Neutrophil (primary cell): ENCODE results near the gene SCAF11.
"Not testable (repeated sequence)": the region's sequence is repeated elsewhere in the genome, so short reads cannot be mapped to it uniquely, and the experiment has no call there.

Experiments
- H3K27ac ChIP-seq: fragments of 200-600 bp; sonication (generic); 2 replicates; pipeline ENCODE4 v1.5.1; 2016; ENCODE audit warnings: mild to moderate bottlenecking, moderate library complexity
- H3K27me3 ChIP-seq: fragments of 200-600 bp; sonication (generic); 2 replicates; pipeline ENCODE4 v1.6.0; 2016; ENCODE audit warnings: mild to moderate bottlenecking
- H3K36me3 ChIP-seq: fragments of 200-600 bp; sonication (generic); 2 replicates; pipeline ENCODE4 v1.5.1; 2017
- H3K4me1 ChIP-seq, 2 experiments: fragments of 200-600 bp in 1 of 2; sonication (generic) in 1 of 2; 1 replicate in 1 of 2; 2 replicates in 1 of 2; pipeline versions ENCODE4 v1.5.1 to v1.6.1; 2013 to 2016; ENCODE audit warnings: low read depth in 1 of 2, low read length in 1 of 2, mild to moderate bottlenecking in 1 of 2, moderate library complexity in 1 of 2; ENCODE audit not compliant: control insufficient read depth in 1 of 2, insufficient read depth in 1 of 2
- H3K4me3 ChIP-seq, 2 experiments: fragments of 200-600 bp in 1 of 2; sonication (generic) in 1 of 2; 1 replicate in 1 of 2; 2 replicates in 1 of 2; pipeline ENCODE4 v1.5.1; 2013 to 2016; ENCODE audit warnings: low read depth in 1 of 2, low read length in 1 of 2, mild to moderate bottlenecking in 1 of 2, moderate library complexity in 1 of 2
- H3K9me3 ChIP-seq: fragments of 200-600 bp; sonication (generic); 2 replicates; pipeline ENCODE4 v1.5.1; 2016
- TF ChIP-seq, protein P1 (sequence below): fragments of 200-600 bp; sonication (generic); IDR thresholded peaks from 2 replicates; pipeline ENCODE4 v1.5.1; 2016; ENCODE audit warnings: antibody characterized with exemption

The SCAF11 gene, protein sequence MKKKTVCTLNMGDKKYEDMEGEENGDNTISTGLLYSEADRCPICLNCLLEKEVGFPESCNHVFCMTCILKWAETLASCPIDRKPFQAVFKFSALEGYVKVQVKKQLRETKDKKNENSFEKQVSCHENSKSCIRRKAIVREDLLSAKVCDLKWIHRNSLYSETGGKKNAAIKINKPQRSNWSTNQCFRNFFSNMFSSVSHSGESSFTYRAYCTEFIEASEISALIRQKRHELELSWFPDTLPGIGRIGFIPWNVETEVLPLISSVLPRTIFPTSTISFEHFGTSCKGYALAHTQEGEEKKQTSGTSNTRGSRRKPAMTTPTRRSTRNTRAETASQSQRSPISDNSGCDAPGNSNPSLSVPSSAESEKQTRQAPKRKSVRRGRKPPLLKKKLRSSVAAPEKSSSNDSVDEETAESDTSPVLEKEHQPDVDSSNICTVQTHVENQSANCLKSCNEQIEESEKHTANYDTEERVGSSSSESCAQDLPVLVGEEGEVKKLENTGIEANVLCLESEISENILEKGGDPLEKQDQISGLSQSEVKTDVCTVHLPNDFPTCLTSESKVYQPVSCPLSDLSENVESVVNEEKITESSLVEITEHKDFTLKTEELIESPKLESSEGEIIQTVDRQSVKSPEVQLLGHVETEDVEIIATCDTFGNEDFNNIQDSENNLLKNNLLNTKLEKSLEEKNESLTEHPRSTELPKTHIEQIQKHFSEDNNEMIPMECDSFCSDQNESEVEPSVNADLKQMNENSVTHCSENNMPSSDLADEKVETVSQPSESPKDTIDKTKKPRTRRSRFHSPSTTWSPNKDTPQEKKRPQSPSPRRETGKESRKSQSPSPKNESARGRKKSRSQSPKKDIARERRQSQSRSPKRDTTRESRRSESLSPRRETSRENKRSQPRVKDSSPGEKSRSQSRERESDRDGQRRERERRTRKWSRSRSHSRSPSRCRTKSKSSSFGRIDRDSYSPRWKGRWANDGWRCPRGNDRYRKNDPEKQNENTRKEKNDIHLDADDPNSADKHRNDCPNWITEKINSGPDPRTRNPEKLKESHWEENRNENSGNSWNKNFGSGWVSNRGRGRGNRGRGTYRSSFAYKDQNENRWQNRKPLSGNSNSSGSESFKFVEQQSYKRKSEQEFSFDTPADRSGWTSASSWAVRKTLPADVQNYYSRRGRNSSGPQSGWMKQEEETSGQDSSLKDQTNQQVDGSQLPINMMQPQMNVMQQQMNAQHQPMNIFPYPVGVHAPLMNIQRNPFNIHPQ (N-terminal part only)

DNA sequence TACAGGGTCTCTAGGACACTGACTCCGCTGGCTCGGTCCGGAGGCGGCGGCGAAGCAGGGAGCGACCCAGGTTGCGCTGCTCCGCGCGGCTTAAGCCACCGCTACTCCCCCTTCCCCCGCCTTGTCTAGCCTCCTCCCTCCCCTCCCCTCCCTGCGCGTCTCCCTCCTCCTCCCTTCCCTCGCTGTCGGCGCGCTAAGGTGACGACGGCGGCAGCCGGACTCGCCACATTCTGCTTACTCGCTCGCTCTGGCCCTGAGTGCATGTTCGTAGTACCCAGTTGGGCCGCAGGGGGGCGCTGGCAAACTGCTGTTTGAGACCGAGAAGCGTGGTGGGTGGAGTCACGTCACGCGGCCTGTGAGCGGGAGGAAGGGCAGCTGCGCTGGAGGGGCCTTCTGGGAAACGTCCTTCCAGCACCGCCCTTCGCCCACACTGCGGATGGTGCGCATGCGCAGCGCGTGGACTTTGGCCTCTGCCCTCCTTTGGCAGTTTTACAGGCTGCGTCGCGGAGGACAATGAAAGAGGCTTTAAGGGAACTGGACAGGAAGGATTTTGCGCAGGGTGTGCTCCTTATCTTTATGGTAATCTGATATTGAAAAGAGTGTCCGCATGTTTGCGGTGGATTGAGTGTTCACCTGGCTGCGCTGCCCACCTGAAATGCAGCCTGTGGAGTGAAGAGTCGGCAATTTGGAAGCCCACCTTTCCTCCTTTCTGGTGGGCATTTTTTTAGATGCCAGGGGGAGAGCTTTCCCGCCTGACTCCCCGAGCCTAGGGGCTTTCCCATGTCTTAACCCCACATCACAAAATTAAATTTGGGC is at the start of gene SCAF11:
Gene SCAF11 (minus strand): TSS at position 107 of the 816 bp plus-strand sequence. CDS start 26,407 bp downstream, outside the sequence.
- TF ChIP-seq, protein P1, sequence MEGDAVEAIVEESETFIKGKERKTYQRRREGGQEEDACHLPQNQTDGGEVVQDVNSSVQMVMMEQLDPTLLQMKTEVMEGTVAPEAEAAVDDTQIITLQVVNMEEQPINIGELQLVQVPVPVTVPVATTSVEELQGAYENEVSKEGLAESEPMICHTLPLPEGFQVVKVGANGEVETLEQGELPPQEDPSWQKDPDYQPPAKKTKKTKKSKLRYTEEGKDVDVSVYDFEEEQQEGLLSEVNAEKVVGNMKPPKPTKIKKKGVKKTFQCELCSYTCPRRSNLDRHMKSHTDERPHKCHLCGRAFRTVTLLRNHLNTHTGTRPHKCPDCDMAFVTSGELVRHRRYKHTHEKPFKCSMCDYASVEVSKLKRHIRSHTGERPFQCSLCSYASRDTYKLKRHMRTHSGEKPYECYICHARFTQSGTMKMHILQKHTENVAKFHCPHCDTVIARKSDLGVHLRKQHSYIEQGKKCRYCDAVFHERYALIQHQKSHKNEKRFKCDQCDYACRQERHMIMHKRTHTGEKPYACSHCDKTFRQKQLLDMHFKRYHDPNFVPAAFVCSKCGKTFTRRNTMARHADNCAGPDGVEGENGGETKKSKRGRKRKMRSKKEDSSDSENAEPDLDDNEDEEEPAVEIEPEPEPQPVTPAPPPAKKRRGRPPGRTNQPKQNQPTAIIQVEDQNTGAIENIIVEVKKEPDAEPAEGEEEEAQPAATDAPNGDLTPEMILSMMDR, result peak; percentile 100
- Histone ChIP-seq H3K27me3 (no peaks in the 10 kb centered on the region), H3K36me3 (no peaks in the 10 kb centered on the region), H3K27ac (peak within 1 kb of the TSS; percentile 99), H3K9me3 (no peaks in the 10 kb centered on the region), H3K4me1 (peaks cover 46 to 53% of the 10 kb centered on the region in 2 experiments), H3K4me3 (peak within 1 kb of the TSS; percentile 88 to 89)

DNA sequence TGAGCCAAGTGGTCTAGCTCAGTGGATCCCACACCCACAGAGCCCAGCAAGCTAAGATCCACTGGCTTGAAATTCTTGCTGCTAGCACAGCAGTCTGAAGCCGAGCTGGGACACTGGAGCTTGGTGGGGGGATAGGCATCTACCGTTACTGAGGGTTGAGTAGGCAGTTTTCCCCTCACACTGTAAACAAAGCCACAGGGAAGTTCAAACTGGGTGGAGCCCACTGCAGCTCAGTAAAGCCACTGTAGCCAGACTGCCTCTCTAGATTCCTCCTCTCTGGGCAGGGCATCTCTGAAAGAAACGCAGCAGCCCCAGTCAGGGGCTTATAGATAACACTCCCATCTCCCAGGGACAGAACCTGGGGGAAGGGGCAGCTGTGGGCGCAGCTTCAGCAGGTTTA is 46.7 kb upstream of the SCAF11 start:
- not testable (repeated sequence) for H3K9me3 ChIP-seq, H3K4me1 ChIP-seq, H3K27me3 ChIP-seq, H3K4me3 ChIP-seq, H3K36me3 ChIP-seq, H3K27ac ChIP-seq

DNA sequence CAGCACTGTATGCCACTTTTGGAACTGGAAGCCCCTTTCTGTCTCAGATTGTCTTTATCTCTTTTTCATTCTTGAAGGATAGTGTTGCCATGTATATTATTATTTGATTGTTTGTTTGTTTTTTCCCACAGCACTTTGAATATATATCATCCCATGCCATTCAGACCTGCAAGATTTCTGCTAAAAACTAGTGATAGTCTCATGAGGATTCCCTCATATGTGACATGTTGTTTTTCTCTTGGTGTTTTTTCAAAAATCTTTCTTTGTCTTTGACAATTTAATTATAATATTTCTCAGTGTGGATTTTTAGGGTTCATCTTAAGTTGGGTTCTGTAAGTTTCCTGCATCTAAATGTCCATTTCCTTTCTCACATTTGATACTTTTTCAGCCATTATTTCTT is 36.8 kb upstream of the SCAF11 start:
- Histone ChIP-seq H3K4me1 (no peaks in the 10 kb centered on the region), H3K9me3 (peaks cover 7% of the 10 kb centered on the region), H3K36me3 (no peaks in the 10 kb centered on the region), H3K27me3 (no peaks in the 10 kb centered on the region), H3K4me3 (no peak overlapping the region), H3K27ac (no peak overlapping the region)
- TF ChIP-seq, protein P1, result no peak

DNA sequence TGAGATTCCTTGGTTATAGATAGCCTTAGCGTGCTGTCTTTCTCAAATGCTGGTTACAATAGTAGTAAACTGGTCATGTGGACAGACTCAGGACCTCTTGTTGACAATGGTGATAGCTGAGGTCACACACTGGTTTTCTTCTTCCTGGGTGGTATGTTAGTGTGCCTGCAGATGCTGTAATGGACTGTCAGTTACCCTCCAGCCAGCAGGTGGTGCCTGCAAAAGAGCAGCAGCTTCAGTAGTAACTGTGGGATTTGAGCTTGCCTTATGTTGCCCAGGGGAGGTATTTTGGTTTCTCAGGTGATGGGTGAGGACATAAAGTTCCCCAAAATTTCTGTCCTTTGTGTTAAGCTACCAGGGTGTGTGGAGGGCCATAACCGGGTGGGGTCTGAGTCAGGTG is 33.7 kb upstream of the SCAF11 start:
- H3K9me3 ChIP-seq, result peaks cover 7% of the 10 kb centered on the region

DNA sequence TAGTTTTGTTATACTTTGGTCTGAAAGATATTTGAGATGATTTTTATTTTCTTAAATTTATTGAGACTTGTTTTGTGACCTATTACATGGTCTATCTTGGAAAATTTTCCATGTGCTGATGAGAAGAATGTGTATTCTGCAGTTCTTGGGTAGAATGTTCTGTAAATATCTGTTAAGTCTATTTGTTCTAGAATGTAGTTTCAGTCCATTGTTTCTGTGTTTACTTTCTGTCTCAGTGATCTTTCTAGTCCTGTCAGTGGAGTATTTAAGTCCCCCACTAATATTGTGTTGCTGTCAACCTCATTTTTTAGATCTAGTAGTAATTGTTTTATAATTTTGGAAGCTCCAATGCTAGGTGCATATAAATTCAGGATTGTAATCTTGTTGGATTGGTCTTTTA is 30.4 kb upstream of the SCAF11 start:
- no peaks in the 10 kb centered on the region for H3K9me3 ChIP-seq
- no peaks in the 10 kb centered on the region for H3K36me3 ChIP-seq
- no peaks in the 10 kb centered on the region for H3K4me1 ChIP-seq
- no peak overlapping the region for H3K4me3 ChIP-seq
- TF ChIP-seq, protein P1, result no peak
- H3K27me3 ChIP-seq, result no peaks in the 10 kb centered on the region
- no peak overlapping the region for H3K27ac ChIP-seq

More for the DNA sequence above, 33.7 kb upstream of the SCAF11 start:
- no peaks in the 10 kb centered on the region for H3K36me3 ChIP-seq
- H3K4me3 ChIP-seq, result no peak overlapping the region
- TF ChIP-seq, protein P1, result no peak
- H3K27ac ChIP-seq, result no peak overlapping the region
- H3K4me1 ChIP-seq, result no peaks in the 10 kb centered on the region
- no peaks in the 10 kb centered on the region for H3K27me3 ChIP-seq

DNA sequence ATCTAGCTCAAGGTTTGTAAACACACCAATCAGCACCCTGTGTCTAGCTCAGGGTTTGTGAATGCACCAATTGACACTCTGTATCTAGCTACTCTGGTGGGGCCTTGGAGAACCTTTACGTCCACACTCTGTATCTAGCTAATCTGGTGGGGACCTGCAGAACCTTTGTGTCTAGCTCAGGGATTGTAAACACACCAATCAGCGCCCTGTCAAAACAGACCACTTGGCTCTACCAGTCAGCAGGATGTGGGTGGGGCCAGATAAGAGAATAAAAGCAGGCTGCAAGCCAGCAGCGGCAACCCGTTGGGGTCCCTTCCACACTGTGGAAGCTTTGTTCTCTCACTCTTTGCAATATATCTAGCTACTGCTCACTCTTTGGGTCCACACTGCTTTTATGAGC is 28.3 kb upstream of the SCAF11 start:
- H3K36me3 ChIP-seq, H3K27ac ChIP-seq, H3K9me3 ChIP-seq, H3K4me3 ChIP-seq, H3K4me1 ChIP-seq, H3K27me3 ChIP-seq: not testable (repeated sequence)

DNA sequence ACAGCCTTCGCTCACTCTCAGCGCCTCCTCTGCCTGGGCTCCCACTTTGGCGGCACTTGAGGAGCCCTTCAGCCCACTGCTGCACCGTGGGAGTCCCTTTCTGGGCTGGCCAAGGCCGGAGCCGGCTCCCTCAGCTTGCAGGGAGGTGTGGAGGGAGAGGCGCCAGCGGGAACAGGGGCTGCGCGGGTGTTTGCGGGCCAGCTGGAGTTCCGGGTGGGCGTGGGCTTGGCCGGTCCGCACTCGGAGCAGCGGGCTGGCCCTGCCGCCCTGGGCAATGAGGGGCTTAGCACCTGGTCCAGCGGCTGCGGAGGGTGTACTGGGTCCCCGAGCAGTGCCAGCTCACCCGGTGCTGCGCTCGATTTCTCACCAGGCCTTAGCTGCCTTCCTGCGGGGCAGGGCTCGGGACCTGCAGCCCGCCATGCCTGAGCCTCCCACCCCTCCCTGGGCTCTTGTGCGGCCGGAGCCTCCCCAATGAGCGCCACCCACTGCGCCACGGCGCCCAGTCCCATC is 27.5 kb upstream of the SCAF11 start:
- not testable (repeated sequence) for H3K9me3 ChIP-seq, H3K4me1 ChIP-seq, H3K36me3 ChIP-seq, H3K4me3 ChIP-seq, H3K27ac ChIP-seq, H3K27me3 ChIP-seq
